Central memory CD8-positive, alpha-beta T cell (primary cell): ENCODE measurements around the gene OR6B2.

ENCODE experiments used
- ATAC-seq: fragments of 150-1000 bp; cut with Tn5 transposase; replicated peaks from 2 replicates; pipeline ENCODE4 v1.10.0; 2022; ENCODE audit warnings: mild to moderate bottlenecking, moderate FRiP score, moderate number of reproducible peaks; ENCODE audit not compliant: poor library complexity, severe bottlenecking; ENCODE audit errors: extremely low read depth
- DNase-seq, 2 donors: peaks; one replicate each; pipeline ENCODE4 v3.0.0; 2021; ENCODE audit warnings: low spot score in 2 of 2
- H3K27ac Mint-ChIP-seq: one replicate; pipeline ENCODE4 v1.8.0; 2022; ENCODE audit warnings: low read depth, mild to moderate bottlenecking, moderate library complexity, mixed read lengths
- H3K27me3 Mint-ChIP-seq: one replicate; pipeline ENCODE4 v1.8.0; 2022; ENCODE audit warnings: mixed read lengths
- H3K36me3 Mint-ChIP-seq: one replicate; pipeline ENCODE4 v1.8.0; 2022; ENCODE audit warnings: mild to moderate bottlenecking, moderate library complexity, mixed read lengths; ENCODE audit not compliant: insufficient read depth
- H3K4me1 Mint-ChIP-seq: one replicate; pipeline ENCODE4 v1.8.0; 2022; ENCODE audit warnings: mixed read lengths
- H3K4me3 Mint-ChIP-seq: one replicate; pipeline ENCODE4 v1.8.0; 2022; ENCODE audit warnings: mild to moderate bottlenecking, moderate library complexity, mixed read lengths
- H3K9me3 Mint-ChIP-seq: one replicate; pipeline ENCODE4 v1.8.0; 2022; ENCODE audit warnings: mixed read lengths

The OR6B2 gene

DNA sequence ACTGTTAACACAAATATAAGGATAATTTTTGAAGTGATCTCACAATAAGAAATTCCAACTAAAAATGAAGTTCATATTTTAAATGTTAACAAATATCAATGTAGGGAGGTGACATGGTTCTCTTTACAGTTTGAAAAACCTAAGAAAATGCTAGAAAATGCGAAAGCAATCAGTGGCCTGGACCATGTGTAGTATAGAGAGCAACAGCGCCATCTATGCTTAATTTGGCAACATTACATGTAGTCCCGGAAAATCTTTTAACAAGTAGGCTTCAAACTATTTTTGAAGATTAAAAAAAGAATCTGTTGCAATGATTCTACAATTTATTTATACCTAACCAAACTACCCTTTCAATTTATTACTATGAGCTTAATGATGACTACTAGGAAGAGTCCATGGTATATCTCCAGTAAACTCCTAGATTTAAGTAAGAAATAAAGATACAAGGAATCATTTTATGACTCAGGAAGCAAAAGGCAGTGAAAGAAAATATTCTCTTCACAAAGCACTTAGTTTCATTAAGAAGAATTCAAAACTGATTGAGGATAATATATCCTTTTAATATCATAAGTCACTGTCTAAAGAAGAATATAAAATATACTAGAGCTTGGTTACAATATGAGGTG, 38.4 kb downstream of the OR6B2 start:
- DNase-seq (no peak), ATAC-seq (no peak)
- Mint-ChIP-seq H3K36me3 (peaks cover 38% of the 10 kb centered on the region), H3K4me3 (no peak overlapping the region), H3K27me3 (no peaks in the 10 kb centered on the region), H3K27ac (no peak overlapping the region), H3K9me3 (no peaks in the 10 kb centered on the region), H3K4me1 (peaks cover 24% of the 10 kb centered on the region)

DNA sequence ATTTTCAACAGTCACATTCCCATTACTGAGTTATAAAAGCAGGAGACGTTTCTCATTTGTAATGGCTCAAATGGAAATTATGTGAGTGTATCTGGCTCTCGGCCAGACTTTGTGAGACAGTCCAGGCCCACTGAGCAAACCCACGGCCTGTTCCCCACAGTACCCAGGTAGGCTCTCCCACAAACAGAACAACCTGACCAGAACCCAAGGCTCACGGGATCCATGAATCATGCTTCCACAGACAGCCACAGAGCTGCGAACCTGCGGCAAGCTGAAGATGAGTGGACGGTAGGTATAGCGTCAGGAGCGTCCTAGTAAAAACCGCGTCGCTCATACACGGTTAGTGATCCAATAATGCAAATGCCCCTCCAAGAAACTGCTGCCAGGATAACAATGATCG, 39.3 kb downstream of the OR6B2 start:
- H3K4me1 Mint-ChIP-seq = peaks cover 21% of the 10 kb centered on the region

GRCh38 chr2:239985356-239985755, 44.9 kb downstream of the OR6B2 start:
- peaks cover 44% of the 10 kb centered on the region for H3K36me3 Mint-ChIP-seq
- no peak for ATAC-seq
- peak overlapping the region; percentile 7 for H3K27ac Mint-ChIP-seq

More for the DNA sequence above, 39.3 kb downstream of the OR6B2 start:
- no peak overlapping the region for H3K4me3 Mint-ChIP-seq
- ATAC-seq = no peak
- no peak overlapping the region for H3K27ac Mint-ChIP-seq
- no peak for DNase-seq
- H3K27me3 Mint-ChIP-seq = no peaks in the 10 kb centered on the region
- H3K9me3 Mint-ChIP-seq = no peaks in the 10 kb centered on the region
- peaks cover 42% of the 10 kb centered on the region for H3K36me3 Mint-ChIP-seq

DNA sequence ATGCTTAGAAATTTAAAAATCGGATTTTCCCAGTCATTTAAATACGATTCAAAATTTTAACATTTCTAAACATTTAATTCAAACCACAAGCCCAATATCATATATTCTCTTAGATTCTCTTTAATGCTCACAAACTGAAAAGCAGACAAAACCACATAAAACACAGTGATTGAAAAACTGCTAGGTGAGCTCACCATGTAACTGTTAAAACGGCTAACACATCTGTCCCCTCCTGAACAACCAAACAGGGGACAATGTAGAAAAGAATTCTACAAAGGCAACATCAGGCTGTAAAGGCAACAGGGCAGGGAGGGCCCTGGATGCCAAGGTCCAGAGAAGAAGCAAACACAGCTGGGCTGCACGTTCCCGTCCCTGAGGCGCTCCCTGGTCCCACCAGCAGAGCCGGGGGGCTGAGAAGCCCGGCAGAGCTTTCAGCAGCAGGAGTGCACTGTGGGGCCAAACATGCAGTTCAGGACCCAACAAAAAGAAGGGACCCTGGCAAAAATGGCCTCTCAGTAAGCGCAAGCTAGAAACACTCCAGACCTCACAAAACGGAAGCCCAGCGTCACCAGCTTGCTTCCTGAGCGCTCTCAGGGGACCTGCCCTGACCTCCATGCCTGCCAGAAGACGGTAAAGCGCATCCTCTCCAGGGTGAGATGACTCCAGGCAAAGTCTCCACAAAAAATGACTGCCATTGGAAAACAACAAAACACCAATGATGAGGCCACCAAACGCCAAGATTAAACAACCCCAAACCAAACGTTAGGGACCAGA, 45.6 kb downstream of the OR6B2 start:
- Mint-ChIP-seq H3K4me3 (no peak overlapping the region), H3K36me3 (peaks cover 42% of the 10 kb centered on the region)
- ATAC-seq = no peak

More at GRCh38 chr2:239985356-239985755, 44.9 kb downstream of the OR6B2 start:
- peaks cover 6% of the 10 kb centered on the region for H3K9me3 Mint-ChIP-seq
- H3K27me3 Mint-ChIP-seq = no peaks in the 10 kb centered on the region
- peaks cover 13% of the 10 kb centered on the region for H3K4me1 Mint-ChIP-seq
- DNase-seq = no peak
- H3K4me3 Mint-ChIP-seq = no peak overlapping the region

GRCh38 chr2:239983004-239983778, 47.0 kb downstream of the OR6B2 start:
- Mint-ChIP-seq H3K27me3 (no peaks in the 10 kb centered on the region), H3K4me1 (peaks cover 10% of the 10 kb centered on the region), H3K27ac (no peak overlapping the region), H3K36me3 (peaks cover 31% of the 10 kb centered on the region), H3K9me3 (peaks cover 6% of the 10 kb centered on the region), H3K4me3 (no peak overlapping the region)
- no peak for ATAC-seq
- no peak for DNase-seq

More for the DNA sequence above, 45.6 kb downstream of the OR6B2 start:
- H3K27me3 Mint-ChIP-seq = no peaks in the 10 kb centered on the region
- peak overlapping the region; percentile 7 for H3K27ac Mint-ChIP-seq
- H3K4me1 Mint-ChIP-seq = peaks cover 13% of the 10 kb centered on the region
- DNase-seq = no peak
- H3K9me3 Mint-ChIP-seq = peaks cover 6% of the 10 kb centered on the region
